HFFc6 (cell line): ENCODE data around the gene TCHHL1. TPM values are rescaled to one million over a fixed set of nuclear protein-coding genes. Genes with fewer than 3 reads are reported as not detected.

Source experiments
- DNase-seq: peaks from one replicate; pipeline ENCODE4 v3.0.0-alpha.2; 2018
- H3K27ac Mint-ChIP-seq: 2 replicates; pipeline ENCODE4 v1.8.0; 2020; ENCODE audit warnings: mild to moderate bottlenecking, mixed read lengths
- H3K27me3 Mint-ChIP-seq: 2 replicates; pipeline ENCODE4 v1.8.0; 2021; ENCODE audit warnings: mild to moderate bottlenecking, moderate library complexity, mixed read lengths; ENCODE audit not compliant: insufficient read depth
- H3K36me3 Mint-ChIP-seq: 2 replicates; pipeline ENCODE4 v1.8.0; 2021; ENCODE audit warnings: low read depth, mixed read lengths
- H3K4me1 Mint-ChIP-seq: 2 replicates; pipeline ENCODE4 v1.8.0; 2020; ENCODE audit warnings: low read depth, mixed read lengths
- H3K4me3 Mint-ChIP-seq: 2 replicates; pipeline ENCODE4 v1.8.0; 2020; ENCODE audit warnings: mild to moderate bottlenecking, moderate library complexity, mixed read lengths
- H3K9me3 Mint-ChIP-seq: 2 replicates; pipeline ENCODE4 v1.8.0; 2020; ENCODE audit warnings: mild to moderate bottlenecking, mixed read lengths
- total RNA-seq, 6 experiments: library from RNA; stranded (reverse); fragmentation: NEBNext Ultra II Directional; extraction: Animal tissue kit (Norgen Biotek cat#: 25700); gene quantifications; 2 replicates in 1 of 6; 3 replicates in 5 of 6; pipeline ENCODE4 v1.2.3, GENCODE V29; 2021
- TF ChIP-seq, protein P1 (sequence below): fragments of 200-600 bp; sonication (generic); IDR thresholded peaks from 2 replicates; pipeline ENCODE4 v1.5.0; 2021; ENCODE audit warnings: antibody characterized with exemption, mild to moderate bottlenecking

Gene TCHHL1
- total RNA-seq, 6 experiments from 2014 or later, result not detected

DNA sequence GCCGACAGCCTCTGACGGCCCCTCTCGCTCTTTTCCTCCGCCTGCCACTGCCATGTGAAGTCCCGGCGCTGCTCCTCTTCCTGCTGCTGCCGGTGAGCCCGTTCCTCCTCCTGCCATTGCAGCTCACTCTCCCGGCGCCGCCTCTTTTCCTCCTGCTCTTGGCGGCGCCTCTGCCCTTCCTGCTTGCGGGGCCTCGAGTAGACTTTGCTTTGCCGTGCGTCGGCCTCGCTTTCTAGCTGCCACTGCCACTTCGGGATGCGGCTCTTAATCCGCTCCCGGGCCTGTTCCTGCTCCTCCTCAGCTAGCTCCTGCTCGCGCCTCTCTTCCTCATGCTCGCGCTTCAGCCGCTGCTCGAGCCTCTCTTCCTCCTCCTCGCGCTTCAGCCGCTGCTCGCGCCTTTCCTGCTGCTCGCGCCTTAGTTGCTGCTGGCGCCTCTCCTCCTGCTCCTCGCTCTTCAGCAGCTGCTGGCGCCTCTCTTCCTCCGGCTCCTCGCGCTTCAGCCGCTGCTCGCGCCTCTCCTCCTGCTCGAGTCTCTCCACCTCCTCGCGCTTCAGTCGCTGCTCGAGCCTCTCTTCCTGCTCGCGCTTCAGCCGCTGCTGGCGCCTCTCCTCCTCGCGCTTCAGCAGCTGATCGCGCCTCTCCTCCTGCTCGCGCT, 22.1 kb upstream of the TCHHL1 start:
- peak; percentile 10 for DNase-seq
- no peaks in the 10 kb centered on the region for H3K4me1 Mint-ChIP-seq
- no peak overlapping the region for H3K27ac Mint-ChIP-seq
- peaks cover 12% of the 10 kb centered on the region for H3K9me3 Mint-ChIP-seq
- TF ChIP-seq, protein P1, sequence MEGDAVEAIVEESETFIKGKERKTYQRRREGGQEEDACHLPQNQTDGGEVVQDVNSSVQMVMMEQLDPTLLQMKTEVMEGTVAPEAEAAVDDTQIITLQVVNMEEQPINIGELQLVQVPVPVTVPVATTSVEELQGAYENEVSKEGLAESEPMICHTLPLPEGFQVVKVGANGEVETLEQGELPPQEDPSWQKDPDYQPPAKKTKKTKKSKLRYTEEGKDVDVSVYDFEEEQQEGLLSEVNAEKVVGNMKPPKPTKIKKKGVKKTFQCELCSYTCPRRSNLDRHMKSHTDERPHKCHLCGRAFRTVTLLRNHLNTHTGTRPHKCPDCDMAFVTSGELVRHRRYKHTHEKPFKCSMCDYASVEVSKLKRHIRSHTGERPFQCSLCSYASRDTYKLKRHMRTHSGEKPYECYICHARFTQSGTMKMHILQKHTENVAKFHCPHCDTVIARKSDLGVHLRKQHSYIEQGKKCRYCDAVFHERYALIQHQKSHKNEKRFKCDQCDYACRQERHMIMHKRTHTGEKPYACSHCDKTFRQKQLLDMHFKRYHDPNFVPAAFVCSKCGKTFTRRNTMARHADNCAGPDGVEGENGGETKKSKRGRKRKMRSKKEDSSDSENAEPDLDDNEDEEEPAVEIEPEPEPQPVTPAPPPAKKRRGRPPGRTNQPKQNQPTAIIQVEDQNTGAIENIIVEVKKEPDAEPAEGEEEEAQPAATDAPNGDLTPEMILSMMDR, result no peak
- H3K27me3 Mint-ChIP-seq, result peaks cover 20% of the 10 kb centered on the region
- H3K4me3 Mint-ChIP-seq, result no peak overlapping the region
- H3K36me3 Mint-ChIP-seq, result no peaks in the 10 kb centered on the region; the same call in 1 of the 2 replicates

DNA sequence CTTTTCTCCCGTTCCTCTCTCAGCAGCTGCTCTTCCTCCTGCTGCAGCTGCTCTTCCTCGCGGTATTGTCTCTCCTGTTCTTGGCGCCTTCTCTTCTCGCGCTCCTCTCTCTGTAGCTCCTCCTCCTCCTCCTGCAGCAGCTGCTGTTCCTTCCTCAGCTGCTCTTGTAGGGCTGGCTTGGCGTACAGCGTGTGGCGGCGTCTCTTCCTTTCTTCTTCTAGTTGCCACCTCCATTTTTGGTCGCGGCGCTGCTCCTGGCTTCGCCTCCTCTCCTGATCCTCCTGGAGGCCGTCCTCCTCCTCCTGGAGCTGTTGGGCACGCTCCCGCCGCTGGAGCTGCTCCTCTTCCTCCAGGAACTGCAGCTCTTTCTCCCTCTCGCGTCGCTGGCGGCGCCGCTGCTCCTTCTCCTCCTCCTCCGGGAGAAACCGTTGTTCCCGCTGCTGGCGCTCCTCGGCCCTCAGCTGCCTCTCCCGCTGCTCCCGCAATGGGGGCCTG, 21.5 kb upstream of the TCHHL1 start:
- H3K9me3 Mint-ChIP-seq, result peaks cover 12% of the 10 kb centered on the region
- H3K36me3 Mint-ChIP-seq, result no peaks in the 10 kb centered on the region; the same call in 1 of the 2 replicates
- no peak overlapping the region for H3K27ac Mint-ChIP-seq
- H3K4me1 Mint-ChIP-seq, result no peaks in the 10 kb centered on the region
- no peak overlapping the region for H3K4me3 Mint-ChIP-seq
- peak; percentile 12 for DNase-seq
- peaks cover 19% of the 10 kb centered on the region for H3K27me3 Mint-ChIP-seq
- TF ChIP-seq, protein P1, result no peak

DNA sequence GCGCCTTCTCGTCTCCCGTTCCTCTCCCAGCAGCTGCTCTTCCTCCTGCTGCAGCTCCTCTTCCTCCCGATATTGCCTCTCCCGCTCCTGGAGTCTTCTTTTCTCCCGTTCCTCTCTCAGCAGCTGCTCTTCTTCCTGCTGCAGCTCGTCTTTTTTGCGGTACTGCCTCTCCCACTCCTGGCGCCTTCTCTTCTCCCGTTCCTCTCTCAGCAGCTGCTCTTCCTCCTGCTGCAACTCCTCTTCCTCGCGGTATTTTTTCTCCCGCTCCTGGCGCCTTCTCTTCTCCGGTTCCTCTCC, 21.1 kb upstream of the TCHHL1 start:
- peaks cover 16% of the 10 kb centered on the region for H3K27me3 Mint-ChIP-seq
- DNase-seq, result no peak
- H3K27ac Mint-ChIP-seq, result no peak overlapping the region
- H3K4me3 Mint-ChIP-seq, result no peak overlapping the region
- H3K4me1 Mint-ChIP-seq, result no peaks in the 10 kb centered on the region
- no peaks in the 10 kb centered on the region; the same call in 1 of the 2 replicates for H3K36me3 Mint-ChIP-seq
- TF ChIP-seq, protein P1, result no peak
- peaks cover 12% of the 10 kb centered on the region for H3K9me3 Mint-ChIP-seq

DNA sequence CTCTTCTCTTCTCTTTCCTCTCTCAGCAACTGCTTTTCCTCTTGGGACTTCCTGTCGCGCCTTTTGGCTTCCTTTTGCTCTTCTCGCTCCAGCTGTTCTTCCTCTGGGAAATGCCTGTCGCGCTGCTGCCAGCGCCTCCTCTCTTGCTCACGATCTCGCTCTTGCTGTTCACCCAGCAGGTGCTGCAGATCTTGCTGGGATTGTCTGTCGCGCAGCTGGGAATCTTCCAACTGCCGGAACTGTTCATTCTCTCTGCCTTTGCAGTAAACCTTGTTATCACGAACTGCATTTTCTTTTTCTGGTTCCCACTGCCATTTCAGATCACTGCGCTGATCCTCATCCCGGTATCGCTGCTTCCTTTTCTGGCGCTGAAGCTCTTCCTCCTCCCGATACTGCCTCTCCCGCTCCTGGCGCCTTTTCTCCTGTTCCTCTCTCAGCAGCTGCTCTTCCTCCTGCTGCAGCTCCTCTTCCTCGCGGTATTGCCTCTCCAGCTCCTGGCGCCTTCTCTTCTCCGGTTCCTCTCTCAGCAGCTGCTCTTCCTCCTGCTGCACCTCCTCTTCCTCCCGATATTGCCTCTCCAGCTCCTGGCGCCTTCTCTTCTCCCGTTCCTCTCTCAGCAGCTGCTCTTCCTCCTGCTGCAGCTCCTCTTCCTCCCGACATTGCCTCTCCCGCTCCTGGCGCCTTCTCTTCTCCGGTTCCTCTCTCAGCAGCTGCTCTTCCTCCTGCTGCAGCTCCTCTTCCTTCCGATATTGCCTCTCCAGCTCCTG, 20.6 kb upstream of the TCHHL1 start:
- TF ChIP-seq, protein P1, result no peak
- Mint-ChIP-seq H3K27me3 (peaks cover 12% of the 10 kb centered on the region), H3K9me3 (peaks cover 12% of the 10 kb centered on the region), H3K36me3 (no peaks in the 10 kb centered on the region; the same call in 1 of the 2 replicates), H3K27ac (no peak overlapping the region), H3K4me1 (no peaks in the 10 kb centered on the region), H3K4me3 (no peak overlapping the region)
- no peak for DNase-seq

DNA sequence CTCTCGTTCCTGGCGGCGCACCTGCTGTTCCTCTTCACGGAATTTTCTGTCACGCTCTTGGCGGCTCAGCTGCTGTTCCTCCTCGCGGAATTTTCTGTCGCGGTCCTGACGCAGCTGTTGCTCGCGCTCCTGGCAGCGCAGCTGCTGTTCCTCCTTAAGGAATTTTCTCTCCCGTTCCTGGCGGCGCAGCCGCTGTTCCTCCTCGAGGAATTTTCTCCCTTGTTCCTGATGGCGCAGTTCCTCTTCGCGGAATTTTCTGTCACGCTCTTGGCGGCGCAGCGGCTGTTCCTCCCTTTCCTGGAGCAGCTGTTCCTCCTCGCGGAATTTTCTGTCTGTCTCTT, 20.0 kb upstream of the TCHHL1 start:
- Mint-ChIP-seq H3K4me1 (no peaks in the 10 kb centered on the region), H3K36me3 (no peaks in the 10 kb centered on the region; the same call in 1 of the 2 replicates), H3K27ac (no peak overlapping the region), H3K9me3 (peaks cover 12% of the 10 kb centered on the region), H3K4me3 (no peak overlapping the region), H3K27me3 (peaks cover 10% of the 10 kb centered on the region)
- TF ChIP-seq, protein P1, result no peak
- no peak for DNase-seq
